Parathyroid adenoma (tissue), 2 donors: ENCODE data around the gene CPA3.

ENCODE experiments used
- H2AFZ ChIP-seq: fragments of 300-600 bp; sonication (generic); one replicate; pipeline ENCODE4 v1.7.0; 2017; ENCODE audit warnings: antibody characterized with exemption, mild to moderate bottlenecking
- H3K27ac ChIP-seq: fragments of 300-600 bp; sonication (generic); one replicate; pipeline ENCODE4 v1.7.0; 2017
- H3K27me3 ChIP-seq: fragments of 300-600 bp; sonication (generic); one replicate; pipeline ENCODE4 v1.7.0; 2017; ENCODE audit warnings: low read length; ENCODE audit not compliant: control insufficient read depth, insufficient read depth
- H3K36me3 ChIP-seq: fragments of 300-600 bp; sonication (generic); one replicate; pipeline ENCODE4 v1.7.0; 2017; ENCODE audit warnings: low read length; ENCODE audit not compliant: control insufficient read depth, insufficient read depth
- H3K4me1 ChIP-seq: fragments of 300-600 bp; sonication (generic); one replicate; pipeline ENCODE4 v1.7.0; 2017; ENCODE audit warnings: control low read depth
- H3K4me2 ChIP-seq: fragments of 300-600 bp; sonication (generic); one replicate; pipeline ENCODE4 v1.7.0; 2017; ENCODE audit warnings: low read length
- H3K4me3 ChIP-seq: fragments of 300-600 bp; sonication (generic); one replicate; pipeline ENCODE4 v1.7.0; 2017; ENCODE audit warnings: low read depth, low read length
- H3K79me2 ChIP-seq: fragments of 300-600 bp; sonication (generic); one replicate; pipeline ENCODE4 v1.7.0; 2017; ENCODE audit warnings: control low read depth
- H3K9ac ChIP-seq: fragments of 300-600 bp; sonication (generic); one replicate; pipeline ENCODE4 v1.7.0; 2017; ENCODE audit warnings: mild to moderate bottlenecking
- H3K9me3 ChIP-seq: fragments of 300-600 bp; sonication (generic); one replicate; pipeline ENCODE4 v1.7.0; 2017; ENCODE audit warnings: low read length; ENCODE audit not compliant: control insufficient read depth
- CTCF ChIP-seq: fragments of 300-600 bp; sonication (generic); IDR thresholded peaks from one replicate; pipeline ENCODE4 v1.7.0; 2017; ENCODE audit warnings: antibody characterized with exemption, mild to moderate bottlenecking
- donor health status: primary hyperparathyroidism.

CPA3 gene

GRCh38 chr3:148820361-148821245 is 44.5 kb upstream of the CPA3 start:
- Histone ChIP-seq H3K9ac (no peak overlapping the region), H3K9me3 (no peaks in the 10 kb centered on the region), H2AFZ (no peak overlapping the region), H3K4me3 (no peak overlapping the region), H3K27ac (no peak overlapping the region), H3K4me2 (no peak overlapping the region), H3K79me2 (no peaks in the 10 kb centered on the region), H3K36me3 (no peaks in the 10 kb centered on the region), H3K4me1 (no peaks in the 10 kb centered on the region), H3K27me3 (no peaks in the 10 kb centered on the region)
- TF ChIP-seq CTCF: no peak

DNA sequence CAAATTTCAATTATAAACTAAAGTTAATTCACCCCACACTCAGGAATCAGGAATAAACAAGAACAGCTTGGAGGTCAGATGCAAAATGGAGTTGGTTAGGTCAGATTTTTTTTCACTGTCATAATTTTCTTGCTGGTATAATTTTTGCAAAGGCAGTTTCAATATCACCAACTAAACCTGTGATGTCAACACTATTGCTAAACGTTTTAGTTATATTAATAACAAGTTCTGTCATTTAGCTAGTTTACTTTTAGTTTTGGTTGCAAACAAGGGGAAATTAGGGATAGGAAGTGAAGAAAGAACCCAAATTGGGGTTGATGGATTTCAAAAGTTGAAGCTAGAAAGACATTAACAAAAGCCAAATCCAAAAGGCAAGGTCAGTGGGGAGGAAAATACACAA is 42.1 kb upstream of the CPA3 start:
- no peak for TF ChIP-seq CTCF
- Histone ChIP-seq H3K27me3 (no peaks in the 10 kb centered on the region), H3K4me2 (no peak overlapping the region), H3K27ac (no peak overlapping the region), H3K4me3 (no peak overlapping the region), H3K9ac (no peak overlapping the region), H3K9me3 (no peaks in the 10 kb centered on the region), H3K4me1 (no peaks in the 10 kb centered on the region), H3K36me3 (no peaks in the 10 kb centered on the region), H2AFZ (no peak overlapping the region), H3K79me2 (no peaks in the 10 kb centered on the region)

- Histone ChIP-seq H3K27me3 (no peaks in the 10 kb centered on the region), H3K79me2 (no peaks in the 10 kb centered on the region), H2AFZ (no peak overlapping the region), H3K27ac (no peak overlapping the region), H3K9ac (no peak overlapping the region), H3K4me1 (no peaks in the 10 kb centered on the region), H3K36me3 (no peaks in the 10 kb centered on the region), H3K4me2 (no peak overlapping the region), H3K4me3 (no peak overlapping the region), H3K9me3 (no peaks in the 10 kb centered on the region)
- no peak for TF ChIP-seq CTCF
These were observed 39.6 kb upstream of the CPA3 start for GRCh38 chr3:148825476-148825875.

GRCh38 chr3:148827585-148827984 is 37.5 kb upstream of the CPA3 start, which contains the start of gene CPB1:
Gene CPB1, plus strand, starts transcription at chr3:148827811. Its CDS starts 13 bp downstream, at chr3:148827824.
- no peak within 1 kb of the TSS for H3K27ac ChIP-seq
- H2AFZ ChIP-seq: no peak within 1 kb of the TSS
- no peaks in the 10 kb centered on the region for H3K4me1 ChIP-seq
- no peaks in the 10 kb centered on the region for H3K79me2 ChIP-seq
- no peaks in the 10 kb centered on the region for H3K27me3 ChIP-seq
- H3K4me3 ChIP-seq: no peak within 1 kb of the TSS
- TF ChIP-seq CTCF: no peak
- no peak within 1 kb of the TSS for H3K9ac ChIP-seq
- no peaks in the 10 kb centered on the region for H3K9me3 ChIP-seq
- H3K4me2 ChIP-seq: no peak within 1 kb of the TSS
- no peaks in the 10 kb centered on the region for H3K36me3 ChIP-seq
